ENCODE data around the gene FAM228A. TPM values are rescaled to one million over a fixed set of nuclear protein-coding genes. Genes with fewer than 3 reads are reported as not detected.

Gene FAM228A
- total and polyA plus RNA-seq, 11 donors = 0.19 to 1.9 (median 0.79) TPM; not detected in 3

DNA sequence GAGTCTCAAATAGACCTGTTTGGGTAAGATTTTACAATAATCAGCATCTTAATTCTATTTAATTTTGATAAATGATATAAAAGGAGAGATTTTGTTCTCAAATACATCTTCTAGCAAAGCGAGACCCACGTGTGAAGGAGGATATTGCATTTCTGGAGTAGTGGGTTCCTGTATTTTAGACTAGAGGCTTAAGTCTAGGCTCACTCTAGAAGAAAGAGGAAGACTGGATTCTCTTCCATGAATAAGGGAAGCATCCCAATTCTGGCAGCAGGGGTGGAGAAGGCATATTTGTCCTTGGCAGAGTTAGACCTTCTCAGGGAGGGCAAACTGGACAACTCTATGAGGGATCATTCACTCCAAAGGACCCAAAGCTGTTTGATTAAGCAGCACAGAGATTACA lies 11.3 kb upstream of the FAM228A start:
- H3K4me1 ChIP-seq = no peaks in the 10 kb centered on the region
- TF ChIP-seq POLR2A (IDR thresholded peaks at IDR 0.05) = no peak
- TF ChIP-seq, protein P1, sequence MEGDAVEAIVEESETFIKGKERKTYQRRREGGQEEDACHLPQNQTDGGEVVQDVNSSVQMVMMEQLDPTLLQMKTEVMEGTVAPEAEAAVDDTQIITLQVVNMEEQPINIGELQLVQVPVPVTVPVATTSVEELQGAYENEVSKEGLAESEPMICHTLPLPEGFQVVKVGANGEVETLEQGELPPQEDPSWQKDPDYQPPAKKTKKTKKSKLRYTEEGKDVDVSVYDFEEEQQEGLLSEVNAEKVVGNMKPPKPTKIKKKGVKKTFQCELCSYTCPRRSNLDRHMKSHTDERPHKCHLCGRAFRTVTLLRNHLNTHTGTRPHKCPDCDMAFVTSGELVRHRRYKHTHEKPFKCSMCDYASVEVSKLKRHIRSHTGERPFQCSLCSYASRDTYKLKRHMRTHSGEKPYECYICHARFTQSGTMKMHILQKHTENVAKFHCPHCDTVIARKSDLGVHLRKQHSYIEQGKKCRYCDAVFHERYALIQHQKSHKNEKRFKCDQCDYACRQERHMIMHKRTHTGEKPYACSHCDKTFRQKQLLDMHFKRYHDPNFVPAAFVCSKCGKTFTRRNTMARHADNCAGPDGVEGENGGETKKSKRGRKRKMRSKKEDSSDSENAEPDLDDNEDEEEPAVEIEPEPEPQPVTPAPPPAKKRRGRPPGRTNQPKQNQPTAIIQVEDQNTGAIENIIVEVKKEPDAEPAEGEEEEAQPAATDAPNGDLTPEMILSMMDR (IDR thresholded peaks at IDR 0.05) = no peak

GRCh38 chr2:24164416-24164973 lies 10.4 kb upstream of the FAM228A start:
- Histone ChIP-seq H3K27me3 (no peaks in the 10 kb centered on the region), H3K4me1 (no peaks in the 10 kb centered on the region), H3K9me3 (peaks cover 0 to 7% (median 0%) of the 10 kb centered on the region in 12 donors), H3K36me3 (peaks cover 0 to 24% (median 4%) of the 10 kb centered on the region in 9 donors), H3K27ac (no peak overlapping the region), H3K4me3 (no peak overlapping the region)
- 60 to 63% (median 61%) methylated on average over 8 of the region's 8 CpGs for WGBS, 4 donors
- intact Hi-C loops (cut with DNase I) = no loop called here
- ATAC-seq (peak in 3 of 4 donors; percentile 22 to 42 (median 24)), DNase-seq (no peak)
- TF ChIP-seq, protein P1 (IDR thresholded peaks at IDR 0.05) = peak; percentile 30 to 68 (median 48)
- no peak for TF ChIP-seq POLR2A (IDR thresholded peaks at IDR 0.05)

More for the DNA sequence above, 11.3 kb upstream of the FAM228A start:
- ATAC-seq = no peak
- no peaks in the 10 kb centered on the region for H3K27me3 ChIP-seq
- H3K27ac ChIP-seq = no peak overlapping the region
- 82 to 93% (median 86%) methylated on average over 2 of the region's 2 CpGs for WGBS, 4 donors
- H3K9me3 ChIP-seq = peaks cover 0 to 7% (median 0%) of the 10 kb centered on the region in 12 donors
- H3K36me3 ChIP-seq = peaks cover 0 to 29% (median 4%) of the 10 kb centered on the region in 9 donors
- intact Hi-C loops (cut with DNase I) = no loop called here
- H3K4me3 ChIP-seq = no peak overlapping the region
- no peak for DNase-seq

GRCh38 chr2:24169023-24169422 lies 5.8 kb upstream of the FAM228A start:
- 92 to 100% (median 96%) methylated on average over 5 of the region's 5 CpGs for WGBS, 4 donors
- H3K4me3 ChIP-seq = no peak overlapping the region
- peaks cover 0 to 6% (median 0%) of the 10 kb centered on the region in 9 donors for H3K36me3 ChIP-seq
- ATAC-seq (no peak), DNase-seq (no peak)
- TF ChIP-seq POLR2A (IDR thresholded peaks at IDR 0.05) = no peak
- TF ChIP-seq, protein P1 (IDR thresholded peaks at IDR 0.05) = no peak
- peaks cover 0 to 11% (median 0%) of the 10 kb centered on the region in 9 donors for H3K27me3 ChIP-seq
- intact Hi-C loops (cut with DNase I) = no loop called here
- no peaks in the 10 kb centered on the region for H3K4me1 ChIP-seq
- H3K27ac ChIP-seq = no peak overlapping the region
- H3K9me3 ChIP-seq = peaks cover 0 to 10% (median 0%) of the 10 kb centered on the region in 12 donors

DNA sequence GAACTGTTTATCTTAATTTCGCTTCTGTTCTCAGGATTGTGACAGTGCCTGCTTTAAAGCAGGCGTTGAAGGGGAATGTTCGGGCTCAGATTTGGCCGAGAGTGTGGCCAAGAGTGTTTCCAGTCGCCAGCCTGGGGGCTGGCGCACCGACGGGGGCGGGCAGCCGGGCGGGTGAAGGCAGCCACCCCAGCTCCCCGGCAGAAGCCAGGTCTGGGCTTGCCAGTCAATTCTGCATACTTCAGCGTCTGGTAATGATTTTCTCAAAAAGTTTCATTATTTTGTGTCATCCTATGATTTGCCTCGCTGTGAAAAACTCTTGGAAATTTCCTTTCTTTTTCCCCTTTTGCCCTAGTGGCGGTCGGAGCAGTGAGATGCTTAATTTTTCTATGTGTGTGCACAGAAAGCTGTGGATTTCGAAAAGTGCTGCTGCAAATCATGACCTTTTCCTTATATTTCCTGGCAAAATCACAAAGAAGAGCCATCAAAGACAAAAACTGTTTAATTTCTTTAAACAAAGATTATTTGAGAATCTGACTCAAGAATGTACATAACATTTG lies 856 bp downstream of the FAM228A start:
- peaks cover 0 to 11% (median 0%) of the 10 kb centered on the region in 12 donors for H3K9me3 ChIP-seq
- H3K4me3 ChIP-seq = peak overlapping the region in 4 of 12 donors; percentile 26 to 44 (median 36)
- ATAC-seq = no peak
- intact Hi-C loops (cut with DNase I) = no loop called here
- H3K4me1 ChIP-seq = peaks cover 0 to 4% (median 0%) of the 10 kb centered on the region in 12 donors
- TF ChIP-seq, protein P1 (IDR thresholded peaks at IDR 0.05) = no peak
- TF ChIP-seq POLR2A (IDR thresholded peaks at IDR 0.05) = no peak
- H3K27ac ChIP-seq = peak overlapping the region in 1 of 12 donors; percentile 36
- 66 to 79% (median 76%) methylated on average over 17 of the region's 17 CpGs for WGBS, 4 donors
- no peaks in the 10 kb centered on the region for H3K36me3 ChIP-seq
- peaks cover 0 to 22% (median 0%) of the 10 kb centered on the region in 9 donors for H3K27me3 ChIP-seq
- DNase-seq = no peak

All from heart left ventricle (tissue), 16 donors.